GM21576 (cell line): ENCODE measurements around the gene SLC22A4.

Experiments used
- ATAC-seq: cut with Tn5 transposase; IDR thresholded peaks from one replicate; pipeline ENCODE4 v1.9.1; 2021; ENCODE audit warnings: mild to moderate bottlenecking, moderate library complexity; ENCODE audit not compliant: unreplicated experiment

The SLC22A4 gene

GRCh38 chr5:132293992-132294727 lies at the start of gene SLC22A4:
Gene SLC22A4 (plus strand): TSS chr5:132294394. CDS start chr5:132294617, 223 bp downstream.
- peak; percentile 56 for ATAC-seq

- ATAC-seq = no peak
Measured at GRCh38 chr5:132245593-132245992, 48.6 kb upstream of the SLC22A4 start.

- no peak for ATAC-seq
Measured at GRCh38 chr5:132246806-132247205, 47.4 kb upstream of the SLC22A4 start.

- ATAC-seq = no peak
Measured at GRCh38 chr5:132250547-132250946, 43.6 kb upstream of the SLC22A4 start.

- no peak for ATAC-seq
Measured at GRCh38 chr5:132251220-132251725, 42.9 kb upstream of the SLC22A4 start.

- no peak for ATAC-seq
Measured at GRCh38 chr5:132253008-132253441, 41.2 kb upstream of the SLC22A4 start.

GRCh38 chr5:132253452-132254320 lies 40.5 kb upstream of the SLC22A4 start:
- no peak for ATAC-seq

GRCh38 chr5:132254321-132254977 lies 39.7 kb upstream of the SLC22A4 start:
- no peak for ATAC-seq

GRCh38 chr5:132256086-132256782 lies 38.0 kb upstream of the SLC22A4 start:
- ATAC-seq = no peak

GRCh38 chr5:132256783-132257130 lies 37.4 kb upstream of the SLC22A4 start:
- ATAC-seq = no peak

GRCh38 chr5:132257131-132258101 lies 36.8 kb upstream of the SLC22A4 start, which contains the start of gene PDLIM4:
Gene PDLIM4 (plus strand): TSS chr5:132257696. CDS start chr5:132257735, 39 bp downstream.
- ATAC-seq = no peak

GRCh38 chr5:132258102-132259068 lies 35.8 kb upstream of the SLC22A4 start:
- no peak for ATAC-seq

- ATAC-seq = no peak
Measured at GRCh38 chr5:132259069-132259851, 34.9 kb upstream of the SLC22A4 start.

- ATAC-seq = no peak
Measured at GRCh38 chr5:132260051-132260450, 34.1 kb upstream of the SLC22A4 start.

GRCh38 chr5:132260714-132261551 lies 33.3 kb upstream of the SLC22A4 start:
- ATAC-seq = peak; percentile 56
